Heart right ventricle (tissue), 16 donors: ENCODE measurements around the gene SLC30A2. TPM values are rescaled to one million over a fixed set of nuclear protein-coding genes. Genes with fewer than 3 reads are reported as not detected.

ENCODE experiments used
- ATAC-seq, 8 donors: fragments of 200-7000 bp; cut with Tn5 transposase; one replicate each; pipeline ENCODE4 v1.9.1; 2020; ENCODE audit warnings: mild to moderate bottlenecking in 8 of 8, moderate library complexity in 8 of 8, moderate number of reproducible peaks in 1 of 8
- DNase-seq, 2 donors: peaks; one replicate each; pipeline ENCODE4 v3.0.0-alpha.2; 2020
- H3K27ac ChIP-seq, 10 donors: fragments of 200-600 bp; sonication (generic) in 2 of 10; one replicate each; pipeline versions ENCODE4 v1.5.0 to v1.8.0; 2020 to 2022; ENCODE audit warnings: mild to moderate bottlenecking in 3 of 10
- H3K27me3 ChIP-seq, 7 donors: fragments of 200-600 bp; one replicate each; pipeline ENCODE4 v1.8.0; 2021 to 2022; ENCODE audit warnings: mild to moderate bottlenecking in 2 of 7
- H3K36me3 ChIP-seq, 9 donors: fragments of 200-600 bp; sonication (generic) in 1 of 9; one replicate each; pipeline versions ENCODE4 v1.5.0 to v1.8.0; 2020 to 2022; ENCODE audit warnings: mild to moderate bottlenecking in 2 of 9
- H3K4me1 ChIP-seq, 9 donors: fragments of 200-600 bp; sonication (generic) in 1 of 9; one replicate each; pipeline versions ENCODE4 v1.5.0 to v1.8.0; 2020 to 2022; ENCODE audit warnings: mild to moderate bottlenecking in 4 of 9
- H3K4me3 ChIP-seq, 10 donors: fragments of 200-600 bp; sonication (generic) in 2 of 10; one replicate each; pipeline versions ENCODE4 v1.5.0 to v1.8.0; 2020 to 2022; ENCODE audit warnings: mild to moderate bottlenecking in 7 of 10, moderate library complexity in 2 of 10
- H3K9me3 ChIP-seq, 11 donors: fragments of 200-600 bp in 10 of 11; sonication (generic) in 2 of 11; one replicate each; pipeline versions ENCODE4 v1.5.0 to v1.8.0; 2013 to 2022; ENCODE audit warnings: mild to moderate bottlenecking in 2 of 11, control low read depth in 1 of 11, moderate library complexity in 1 of 11
- WGBS, 2 donors: extraction: QIAGEN DNeasy Blood & Tissue Kit; methylation state at CpG; one replicate each; pipeline ENCODE4 v1.1.7; 2013; ENCODE audit warnings: inconsistent platforms in 1 of 2; 5-methylcytosine and 5-hydroxymethylcytosine counted together
- intact Hi-C, 10 donors: fragments of 100-400 bp; cut with DNase I; formaldehyde crosslinking; loops; one replicate each; pipeline versions ENCODE4 v1.11.1 to v1.14.2; 2022
- polyA plus RNA-seq, 2 donors: library from polyadenylated mRNA; stranded (reverse); fragments of 200-250 nt; gene quantifications; one replicate each; pipeline ENCODE4 v1.2.3, GENCODE V29; 2013
- total RNA-seq, 10 donors: library from RNA; stranded (reverse); fragmentation: NEBNext Ultra II Directional in 3 of 10; extraction: Animal tissue kit (Norgen Biotek cat#: 25700) in 3 of 10; gene quantifications; one replicate each; pipeline versions ENCODE4 v1.2.1 to v1.2.4, GENCODE V29; 2021 to 2023
- TF ChIP-seq, protein P1 (sequence below), 9 donors: fragments of 200-600 bp; sonication (generic) in 2 of 9; IDR thresholded peaks; one replicate each; pipeline versions ENCODE4 v1.5.0 to v1.8.0; 2021 to 2022; ENCODE audit warnings: antibody characterized with exemption in 9 of 9, mild to moderate bottlenecking in 5 of 9, moderate library complexity in 1 of 9
- donor health status: Arrhythmogenic right ventricular cardiomyopathy.
- donor health status: ischemic (EF 13 %, LVEDD 7.1; RV severe dilation, severe dysfunction).
- donor health status: healthy with polysubstance abuse.
- donor health status: DM: no; HTN: yes; CAD: no.
- donor health status: DM: no; HTN: no; CAD: no.
- donor health status: ischemic (EF 25% LVEDD 6.9; RV normal size, moderate dysfunction).
- donor health status: ischemic (EF 25% LVEDD 5.7; RV mildly dilated, moderate dysfunction).
- donor health status: healthy.
- donor health status: DM: yes; HTN: yes; CAD: no.
- donor health status: Ischemic cardiomyopathy.
- donor health status: ischemic (EF 35%, LVEDD 5.7; RV mildly dilated, moderate dysfunction).
- donor health status: nonischemic (EF 11% LVEDD 7.7; RV severe dilation, severe dysfunction).
- donor health status: DM: yes; HTN: yes; CAD: no.
- donor health status: PGD.
- donor health status: ischemic (EF 29% LVEDD 5.4; RV normal size, mild dysfunction).
- donor health status: nonischemic (EF 23%, LVEDD 6.1; RV moderate dilation, normal function).

Gene SLC30A2
- total and polyA plus RNA-seq, 12 donors: 0.97 to 14.4 (median 6.2) TPM

DNA sequence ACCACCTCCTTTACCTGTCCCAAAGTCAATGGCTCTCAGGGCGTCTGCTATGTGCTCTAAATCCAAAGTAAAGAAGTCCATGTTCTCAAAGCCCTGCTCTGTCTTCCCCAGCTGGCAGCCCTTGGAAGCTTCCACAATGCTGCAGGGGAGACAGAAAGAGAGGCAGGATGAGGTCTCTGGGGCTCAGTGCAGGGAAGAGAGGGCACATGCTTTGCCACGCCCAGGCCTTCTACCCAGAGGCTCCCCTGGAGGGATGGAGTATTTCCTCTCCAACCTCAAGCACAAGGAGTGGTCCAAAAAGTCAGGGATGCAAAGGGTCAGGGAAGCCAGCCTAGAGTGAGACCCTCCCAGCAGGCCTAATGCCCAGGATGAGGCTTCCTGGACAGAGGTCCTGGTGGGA lies 11.3 kb upstream of the SLC30A2 start:
- Histone ChIP-seq H3K27me3 (peaks cover 0 to 47% (median 0%) of the 10 kb centered on the region in 7 donors), H3K27ac (no peak overlapping the region), H3K4me1 (peaks cover 3 to 76% (median 18%) of the 10 kb centered on the region in 9 donors), H3K4me3 (no peak overlapping the region), H3K9me3 (no peaks in the 10 kb centered on the region), H3K36me3 (peaks cover 0 to 98% (median 21%) of the 10 kb centered on the region in 9 donors)
- intact Hi-C loops: no loop called here
- TF ChIP-seq, protein P1, sequence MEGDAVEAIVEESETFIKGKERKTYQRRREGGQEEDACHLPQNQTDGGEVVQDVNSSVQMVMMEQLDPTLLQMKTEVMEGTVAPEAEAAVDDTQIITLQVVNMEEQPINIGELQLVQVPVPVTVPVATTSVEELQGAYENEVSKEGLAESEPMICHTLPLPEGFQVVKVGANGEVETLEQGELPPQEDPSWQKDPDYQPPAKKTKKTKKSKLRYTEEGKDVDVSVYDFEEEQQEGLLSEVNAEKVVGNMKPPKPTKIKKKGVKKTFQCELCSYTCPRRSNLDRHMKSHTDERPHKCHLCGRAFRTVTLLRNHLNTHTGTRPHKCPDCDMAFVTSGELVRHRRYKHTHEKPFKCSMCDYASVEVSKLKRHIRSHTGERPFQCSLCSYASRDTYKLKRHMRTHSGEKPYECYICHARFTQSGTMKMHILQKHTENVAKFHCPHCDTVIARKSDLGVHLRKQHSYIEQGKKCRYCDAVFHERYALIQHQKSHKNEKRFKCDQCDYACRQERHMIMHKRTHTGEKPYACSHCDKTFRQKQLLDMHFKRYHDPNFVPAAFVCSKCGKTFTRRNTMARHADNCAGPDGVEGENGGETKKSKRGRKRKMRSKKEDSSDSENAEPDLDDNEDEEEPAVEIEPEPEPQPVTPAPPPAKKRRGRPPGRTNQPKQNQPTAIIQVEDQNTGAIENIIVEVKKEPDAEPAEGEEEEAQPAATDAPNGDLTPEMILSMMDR (IDR thresholded peaks at IDR 0.05): no peak
- WGBS, 2 donors: 72 to 80% methylated on average over 2 of the region's 2 CpGs
- DNase-seq (no peak), ATAC-seq (no peak)

DNA sequence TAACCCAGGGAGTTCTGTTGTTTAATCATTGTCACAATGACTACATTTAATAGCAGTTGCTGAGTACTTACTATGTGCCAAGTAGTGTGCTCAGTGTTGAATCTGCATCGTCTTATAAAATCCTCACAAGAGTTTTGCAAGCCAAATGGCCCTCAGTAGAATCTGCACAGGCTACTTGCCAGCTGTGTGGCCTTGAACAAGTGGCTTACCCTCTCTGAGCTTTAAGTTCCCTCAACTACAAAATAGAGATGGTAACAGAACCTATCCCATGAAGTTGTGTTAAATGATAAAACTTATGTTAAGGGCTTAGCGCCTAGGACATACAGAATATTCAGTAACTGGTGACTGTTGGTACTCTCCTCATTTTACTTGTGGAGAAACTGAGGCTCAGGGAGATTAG lies 9.1 kb upstream of the SLC30A2 start:
- peaks cover 0 to 60% (median 12%) of the 10 kb centered on the region in 9 donors for H3K4me1 ChIP-seq
- 68 to 77% methylated on average over 2 of the region's 2 CpGs for WGBS, 2 donors

DNA sequence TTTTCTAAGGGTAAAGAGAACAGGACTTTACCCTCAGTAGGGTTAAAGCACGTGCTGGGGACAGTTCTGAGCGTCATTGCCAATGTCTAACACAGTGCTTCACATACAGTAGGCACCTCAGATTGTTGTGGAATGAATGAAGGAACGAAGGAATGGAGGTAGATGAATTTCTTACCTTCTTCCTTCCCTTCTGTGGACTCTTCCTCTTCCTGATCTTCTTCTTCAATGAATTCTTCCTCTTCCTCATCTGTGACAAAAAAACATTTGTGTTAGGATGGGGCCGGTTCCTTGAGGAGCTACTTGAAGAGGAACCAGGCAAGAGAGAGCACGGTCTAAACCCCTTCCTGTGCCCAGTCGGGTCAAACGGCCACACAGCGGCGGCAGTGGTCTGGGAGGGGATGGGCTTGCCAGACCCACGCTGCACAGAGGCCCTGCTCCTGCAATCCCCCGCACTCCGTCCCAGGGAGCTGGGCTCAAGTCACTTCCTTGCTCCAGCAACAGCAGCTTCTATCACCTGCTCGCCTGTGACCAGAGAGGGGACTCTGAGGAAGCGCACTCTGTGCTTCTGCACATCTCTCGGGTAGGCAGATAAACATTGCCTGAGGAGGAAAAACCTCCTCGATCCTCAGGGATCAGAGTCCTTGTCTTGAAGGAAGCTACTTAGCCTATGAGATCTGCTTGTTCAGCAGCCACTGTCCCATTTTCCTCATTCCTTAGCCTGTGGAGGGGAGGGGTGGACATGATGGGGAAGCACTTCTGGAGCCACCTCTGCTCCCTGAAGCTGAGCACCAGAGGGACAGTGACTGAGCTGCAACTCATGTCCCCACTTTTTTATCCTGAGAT lies 8.0 kb upstream of the SLC30A2 start:
- H3K27me3 ChIP-seq: peaks cover 0 to 57% (median 6%) of the 10 kb centered on the region in 7 donors
- ATAC-seq (peak in 2 of 8 donors; percentile 2 to 15), DNase-seq (no peak)
- TF ChIP-seq, protein P1 (IDR thresholded peaks at IDR 0.05): no peak
- H3K4me3 ChIP-seq: no peak overlapping the region
- peaks cover 0 to 79% (median 23%) of the 10 kb centered on the region in 9 donors for H3K36me3 ChIP-seq
- H3K27ac ChIP-seq: peak overlapping the region in 5 of 10 donors; percentile 11 to 33 (median 20)
- H3K9me3 ChIP-seq: no peaks in the 10 kb centered on the region
- 37 to 39% methylated on average over 16 of the region's 16 CpGs for WGBS, 2 donors
- peaks cover 0 to 58% (median 12%) of the 10 kb centered on the region in 9 donors for H3K4me1 ChIP-seq
- intact Hi-C loops: loop anchor here in 1 of 10 donors (5.0 kb wide), 1 partner anchor 1417 kb away; no protein-coding TSS in a partner anchor

More for the DNA sequence above, 9.1 kb upstream of the SLC30A2 start:
- DNase-seq (no peak), ATAC-seq (no peak)
- intact Hi-C loops: no loop called here
- Histone ChIP-seq H3K36me3 (peaks cover 0 to 90% (median 23%) of the 10 kb centered on the region in 9 donors), H3K27ac (peak overlapping the region in 1 of 10 donors; percentile 21), H3K9me3 (no peaks in the 10 kb centered on the region), H3K27me3 (peaks cover 0 to 56% (median 0%) of the 10 kb centered on the region in 7 donors), H3K4me3 (no peak overlapping the region)
- TF ChIP-seq, protein P1 (IDR thresholded peaks at IDR 0.05): no peak

DNA sequence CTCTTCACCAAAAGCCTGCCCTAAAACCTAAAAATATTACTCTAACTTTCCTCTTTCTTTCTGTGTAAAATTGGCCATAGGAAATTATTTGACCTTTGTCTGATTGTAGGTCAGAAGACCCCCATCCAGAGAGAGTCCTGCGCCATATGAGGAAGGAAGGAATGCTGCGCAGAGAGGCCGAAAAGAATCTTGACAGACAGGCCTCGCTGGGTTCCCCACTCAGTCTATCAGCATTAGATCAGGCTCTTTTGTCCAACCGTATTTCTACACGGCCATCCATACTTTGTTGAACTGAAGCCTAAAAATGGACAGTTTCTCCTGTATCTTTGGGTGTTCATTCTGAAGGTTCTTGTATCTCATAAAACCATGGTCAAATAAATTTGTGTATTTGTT lies 4.3 kb upstream of the SLC30A2 start:
- peaks cover 0 to 52% (median 14%) of the 10 kb centered on the region in 9 donors for H3K4me1 ChIP-seq
- no peaks in the 10 kb centered on the region for H3K9me3 ChIP-seq
- H3K27ac ChIP-seq: peak overlapping the region in 7 of 10 donors; percentile 5 to 68 (median 49)
- 69 to 84% methylated on average over 6 of the region's 6 CpGs for WGBS, 2 donors
- intact Hi-C loops: loop anchor here in 1 of 10 donors (5.0 kb wide), 1 partner anchor 1413 kb away; no protein-coding TSS in a partner anchor
- ATAC-seq (no peak), DNase-seq (no peak)
- peaks cover 0 to 74% (median 35%) of the 10 kb centered on the region in 7 donors for H3K27me3 ChIP-seq
- H3K36me3 ChIP-seq: peaks cover 0 to 42% (median 19%) of the 10 kb centered on the region in 9 donors
- TF ChIP-seq, protein P1 (IDR thresholded peaks at IDR 0.05): no peak
- H3K4me3 ChIP-seq: no peak overlapping the region
